Esophagus squamous epithelium (tissue), 4 donors: ENCODE data around the gene PML.

Experiments
- CTCF ChIP-seq, 6 experiments: fragments of 450-650 bp in 4 of 6; fragments of 200-600 bp in 2 of 6; sonication (generic) in 2 of 6; IDR thresholded peaks; one replicate each; pipeline ENCODE4 v1.5.1; 2016 to 2019; ENCODE audit warnings: antibody characterized with exemption in 6 of 6, mild to moderate bottlenecking in 4 of 6, moderate library complexity in 4 of 6
- POLR2A ChIP-seq, 4 donors: fragments of 450-650 bp; IDR thresholded peaks; one replicate each; pipeline ENCODE4 v1.6.1; 2017; ENCODE audit warnings: antibody characterized with exemption in 4 of 4, mild to moderate bottlenecking in 4 of 4, moderate library complexity in 3 of 4

DNA sequence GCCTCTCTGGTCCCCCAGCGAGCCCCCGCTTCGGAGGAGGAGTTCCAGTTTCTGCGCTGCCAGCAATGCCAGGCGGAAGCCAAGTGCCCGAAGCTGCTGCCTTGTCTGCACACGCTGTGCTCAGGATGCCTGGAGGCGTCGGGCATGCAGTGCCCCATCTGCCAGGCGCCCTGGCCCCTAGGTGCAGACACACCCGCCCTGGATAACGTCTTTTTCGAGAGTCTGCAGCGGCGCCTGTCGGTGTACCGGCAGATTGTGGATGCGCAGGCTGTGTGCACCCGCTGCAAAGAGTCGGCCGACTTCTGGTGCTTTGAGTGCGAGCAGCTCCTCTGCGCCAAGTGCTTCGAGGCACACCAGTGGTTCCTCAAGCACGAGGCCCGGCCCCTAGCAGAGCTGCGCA is 3.5 kb downstream of the PML start:
- TF ChIP-seq CTCF (IDR thresholded peaks at IDR 0.05) (peak in 5 of 6 experiments; percentile 41 to 83 (median 54)), POLR2A (IDR thresholded peaks at IDR 0.05) (no peak)
